HEK293T (cell line): ENCODE data around the gene CGB3.
"Not testable (repeated sequence)": the region's sequence is repeated elsewhere in the genome, so short reads cannot be mapped to it uniquely, and the experiment has no call there.

Experiments
- CTCF ChIA-PET: fragments of 350-600 bp; formaldehyde crosslinking; extraction: SDS; loops from one replicate; lab custom pipeline; 2021; ENCODE audit warnings: antibody characterized with exemption, inconsistent platforms; lab: Yijun Ruan, JAX
- POLR2A ChIA-PET: fragments of 350-600 bp; formaldehyde crosslinking; extraction: SDS; loops from one replicate; lab custom pipeline; 2020; ENCODE audit warnings: antibody characterized with exemption, inconsistent platforms; lab: Yijun Ruan, JAX
- DNase-seq: peaks from one replicate; pipeline ENCODE4 v3.0.0; 2012; ENCODE audit warnings: mixed read lengths; ENCODE audit errors: extremely low spot score
- ARNT ChIP-seq: fragments of 450-650 bp; IDR thresholded peaks from 2 replicates; pipeline ENCODE4 v1.6.1; 2017; ENCODE audit warnings: mild to moderate bottlenecking
- BHLHE40 ChIP-seq: fragments of 450-650 bp; IDR thresholded peaks from 2 replicates; pipeline ENCODE4 v1.6.1; 2016; ENCODE audit warnings: mild to moderate bottlenecking, moderate library complexity, borderline replicate concordance
- CTBP1 ChIP-seq: fragments of 450-650 bp; IDR thresholded peaks from 2 replicates; pipeline ENCODE4 v1.6.1; 2016; ENCODE audit warnings: borderline replicate concordance
- ELF4 ChIP-seq: fragments of 450-650 bp; IDR thresholded peaks from 2 replicates; pipeline ENCODE4 v1.6.1; 2017; ENCODE audit warnings: antibody characterized with exemption
- FOXA1 ChIP-seq: fragments of 450-650 bp; IDR thresholded peaks from 2 replicates; pipeline ENCODE4 v1.6.1; 2016; ENCODE audit warnings: mild to moderate bottlenecking
- FOXK2 ChIP-seq: fragments of 450-650 bp; IDR thresholded peaks from 2 replicates; pipeline ENCODE4 v1.6.1; 2016; ENCODE audit warnings: mild to moderate bottlenecking
- FOXM1 ChIP-seq: fragments of 450-650 bp; IDR thresholded peaks from 2 replicates; pipeline ENCODE4 v1.6.1; 2017; ENCODE audit warnings: mild to moderate bottlenecking, borderline replicate concordance
- HDGF ChIP-seq: fragments of 450-650 bp; IDR thresholded peaks from 2 replicates; pipeline ENCODE4 v1.6.1; 2017; ENCODE audit warnings: antibody characterized with exemption, borderline replicate concordance
- L3MBTL2 ChIP-seq: fragments of 450-650 bp; conservative IDR thresholded peaks from 2 replicates; pipeline ENCODE4 v1.6.1; 2016; ENCODE audit warnings: mild to moderate bottlenecking
- LEF1 ChIP-seq: fragments of 450-650 bp; IDR thresholded peaks from 2 replicates; pipeline ENCODE4 v1.6.1; 2017; ENCODE audit warnings: mild to moderate bottlenecking, borderline replicate concordance
- NFRKB ChIP-seq: fragments of 450-650 bp; IDR thresholded peaks from 2 replicates; pipeline ENCODE4 v1.6.1; 2016; ENCODE audit warnings: mild to moderate bottlenecking, moderate library complexity
- SP1 ChIP-seq: fragments of 450-650 bp; IDR thresholded peaks from 2 replicates; pipeline ENCODE4 v1.6.1; 2017
- SUZ12 ChIP-seq: fragments of 450-650 bp; IDR thresholded peaks from 2 replicates; pipeline ENCODE4 v1.6.1; 2016; ENCODE audit warnings: mild to moderate bottlenecking
- TARDBP ChIP-seq: fragments of 450-650 bp; IDR thresholded peaks from 2 replicates; pipeline ENCODE4 v1.6.1; 2016
- ZNF384 ChIP-seq: fragments of 450-650 bp; IDR thresholded peaks from 2 replicates; pipeline ENCODE4 v1.6.1; 2016
- TF ChIP-seq, protein P1 (sequence below): fragments of 450-650 bp; IDR thresholded peaks from 2 replicates; pipeline ENCODE4 v1.6.1; 2016

CGB3 gene

DNA sequence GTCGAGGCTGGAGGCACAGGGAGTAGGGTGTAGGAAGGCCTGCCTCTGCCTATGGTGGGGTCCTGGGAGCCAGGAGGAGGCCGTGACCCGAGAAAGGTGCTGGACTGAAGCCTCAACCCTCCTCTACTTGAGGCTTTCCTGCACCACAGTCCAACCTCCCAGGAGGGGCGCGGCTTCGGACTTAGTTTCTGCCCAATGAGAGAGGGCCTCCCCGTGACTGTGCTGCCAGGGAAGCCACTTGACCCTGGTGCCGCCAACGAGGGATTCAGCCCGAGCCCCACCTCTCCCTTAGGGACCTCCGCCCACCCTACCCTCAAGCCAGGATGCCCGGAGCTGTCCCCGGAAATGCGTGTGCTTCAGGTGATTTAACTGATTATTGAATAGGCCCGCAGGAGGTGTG is at the start of gene CGB3:
TSS of gene CGB3 (minus strand) at position 101 of the 400 bp plus-strand sequence. CDS start 362 bp downstream, outside the sequence.
- CTCF ChIA-PET, POLR2A ChIA-PET, DNase-seq: not testable (repeated sequence)

DNA sequence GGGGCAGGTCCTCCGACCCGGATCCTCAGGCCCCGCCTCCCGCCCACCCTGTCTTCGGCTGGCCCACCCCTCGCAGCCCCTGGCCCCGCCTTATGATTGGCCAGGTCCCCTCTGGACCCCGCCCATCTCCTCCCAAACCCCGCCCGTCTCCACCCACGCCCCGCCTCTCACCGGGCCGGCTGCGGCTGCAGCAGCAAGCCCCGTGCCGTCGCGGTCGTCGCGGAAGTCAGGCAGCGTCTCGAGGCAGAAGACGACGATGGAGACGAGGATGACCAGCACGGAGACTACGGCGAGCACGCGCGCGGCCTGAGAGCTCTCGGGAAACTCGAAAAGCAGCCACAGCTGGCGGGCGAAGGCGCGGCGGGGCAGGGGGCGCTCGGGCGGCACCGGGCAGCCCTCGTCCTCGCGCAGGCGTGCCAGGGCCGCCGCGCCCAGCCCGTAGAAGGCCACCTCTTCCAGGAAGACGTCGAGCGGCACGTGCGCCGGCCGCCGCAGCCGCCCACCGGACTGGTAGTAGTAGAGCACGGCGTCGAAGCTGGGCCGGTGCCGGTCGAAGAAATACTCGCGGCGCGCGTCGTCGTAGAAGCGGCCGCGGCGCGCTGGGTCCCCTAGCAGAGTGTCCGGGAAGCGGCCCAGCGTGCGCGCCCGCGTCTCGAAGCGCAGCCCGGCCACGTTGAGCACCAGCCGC is 47.9 kb upstream of the CGB3 start:
- POLR2A ChIA-PET = no interaction called here
- peak; percentile 48 for DNase-seq
- CTCF ChIA-PET = no interaction called here
- no peak for TF ChIP-seq NFRKB
- TF ChIP-seq FOXA1 = no peak
- no peak for TF ChIP-seq TARDBP
- no peak for TF ChIP-seq BHLHE40
- TF ChIP-seq HDGF = no peak
- peak; percentile 67 for TF ChIP-seq L3MBTL2

DNA sequence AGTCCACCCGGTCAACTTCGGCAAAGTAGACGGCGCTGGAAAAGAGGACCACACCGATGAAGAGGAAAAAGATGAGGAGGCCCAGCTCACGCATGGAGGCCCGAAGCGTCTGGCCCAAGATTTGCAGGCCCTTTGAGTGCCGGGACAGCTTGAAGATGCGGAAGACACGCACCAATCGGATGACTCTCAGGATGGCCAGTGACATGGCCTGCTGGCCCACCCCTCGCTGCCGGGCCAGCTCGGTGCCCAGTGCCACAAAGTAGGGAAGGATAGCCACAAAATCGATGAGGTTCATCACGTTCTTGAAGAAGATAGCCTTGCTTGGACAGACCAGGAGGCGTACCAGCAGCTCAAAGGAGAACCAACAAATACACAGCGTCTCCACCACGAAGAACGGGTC is 46.3 kb upstream of the CGB3 start:
- CTCF ChIA-PET = no interaction called here
- no peak for DNase-seq
- no peak for TF ChIP-seq HDGF
- POLR2A ChIA-PET = no interaction called here

DNA sequence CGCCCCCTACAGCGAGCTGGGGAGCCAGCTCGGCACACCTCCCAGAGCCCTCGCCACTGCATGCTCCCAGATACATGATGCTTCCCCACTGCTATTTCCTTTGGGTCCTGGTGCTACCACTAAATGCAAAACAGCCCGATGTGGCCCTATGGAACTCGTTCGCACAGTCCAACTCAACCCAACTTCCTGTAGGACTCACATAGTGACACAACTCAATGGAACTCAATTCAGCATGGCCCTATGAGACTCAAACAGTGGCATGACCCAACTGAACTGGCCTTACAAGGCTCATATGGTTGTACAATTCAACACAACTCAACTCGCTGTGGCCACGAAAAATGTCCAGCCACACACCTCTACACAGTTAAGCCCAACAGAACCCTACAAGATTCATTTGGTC is 44.9 kb upstream of the CGB3 start:
- ChIA-PET POLR2A (interaction anchor here (0.9 kb wide), 2 partner anchors 71 to 76 kb away, joined by 3 read pairs; partner anchors contain the start of genes GYS1 and RUVBL2), CTCF (no interaction called here)
- no peak for DNase-seq
- TF ChIP-seq FOXM1 (no peak), FOXA1 (no peak), ZNF384 (no peak), FOXK2 (no peak), SUZ12 (no peak), BHLHE40 (no peak), HDGF (no peak), SP1 (no peak), TARDBP (no peak), L3MBTL2 (no peak), ELF4 (no peak), LEF1 (no peak), ARNT (no peak), NFRKB (no peak)
- TF ChIP-seq, protein P1, sequence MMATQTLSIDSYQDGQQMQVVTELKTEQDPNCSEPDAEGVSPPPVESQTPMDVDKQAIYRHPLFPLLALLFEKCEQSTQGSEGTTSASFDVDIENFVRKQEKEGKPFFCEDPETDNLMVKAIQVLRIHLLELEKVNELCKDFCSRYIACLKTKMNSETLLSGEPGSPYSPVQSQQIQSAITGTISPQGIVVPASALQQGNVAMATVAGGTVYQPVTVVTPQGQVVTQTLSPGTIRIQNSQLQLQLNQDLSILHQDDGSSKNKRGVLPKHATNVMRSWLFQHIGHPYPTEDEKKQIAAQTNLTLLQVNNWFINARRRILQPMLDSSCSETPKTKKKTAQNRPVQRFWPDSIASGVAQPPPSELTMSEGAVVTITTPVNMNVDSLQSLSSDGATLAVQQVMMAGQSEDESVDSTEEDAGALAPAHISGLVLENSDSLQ = no peak

DNA sequence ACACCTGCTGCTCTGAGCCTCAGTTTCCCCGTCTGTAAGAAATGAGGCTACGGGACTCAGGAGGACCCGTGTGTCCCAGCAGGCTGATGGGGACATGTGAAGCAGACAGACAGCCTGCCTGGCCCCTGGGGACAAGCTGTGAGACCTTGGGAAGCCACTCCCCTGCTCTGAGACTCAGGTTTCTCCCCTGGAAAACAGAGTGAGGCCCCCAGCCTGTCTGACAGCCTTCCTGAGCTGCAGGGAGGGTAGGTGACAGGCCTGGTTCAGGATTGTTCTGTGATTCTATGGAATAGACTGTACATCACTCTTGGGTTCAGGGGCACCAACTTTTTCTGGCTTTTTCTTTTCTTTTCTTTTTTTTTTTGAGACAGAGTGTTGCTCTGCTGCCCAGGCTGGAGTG is 43.4 kb upstream of the CGB3 start:
- TF ChIP-seq LEF1 (no peak), FOXK2 (no peak), FOXA1 (no peak), SP1 (no peak), NFRKB (no peak), HDGF (no peak), TARDBP (no peak), L3MBTL2 (no peak), FOXM1 (no peak), BHLHE40 (no peak)
- ChIA-PET POLR2A (no interaction called here), CTCF (no interaction called here)
- no peak for DNase-seq

DNA sequence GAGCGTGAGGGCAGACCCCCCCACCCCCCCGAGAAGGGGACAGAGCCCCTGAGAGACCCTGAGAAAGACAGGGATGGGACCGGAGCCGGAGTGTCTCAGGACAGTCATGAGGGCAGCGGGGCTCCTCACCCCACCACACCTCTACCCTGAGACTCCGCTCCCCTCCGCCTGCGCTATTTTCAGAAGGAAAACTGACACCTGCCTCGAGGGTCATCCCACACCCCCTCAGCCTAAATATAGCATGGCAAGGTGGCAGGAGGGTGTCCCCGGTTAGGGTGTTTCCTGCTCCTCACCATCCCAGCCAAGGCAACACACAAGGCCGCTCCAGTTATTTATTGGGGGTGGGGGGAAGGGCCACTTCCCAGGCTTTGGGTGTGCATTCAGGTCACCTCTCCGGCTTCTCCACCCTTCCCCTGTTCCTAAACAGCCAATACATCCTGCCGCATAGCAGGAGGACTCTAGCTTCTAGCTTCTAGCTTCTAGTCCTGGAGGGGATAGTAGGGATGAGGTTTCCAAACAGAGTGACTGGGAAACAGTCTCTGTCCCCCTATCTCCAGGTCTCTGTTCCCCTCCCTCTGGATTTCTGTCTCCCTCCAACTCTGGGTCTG is 41.9 kb upstream of the CGB3 start:
- no peak for DNase-seq
- TF ChIP-seq L3MBTL2 (no peak), FOXA1 (no peak), HDGF (no peak), ZNF384 (no peak), SP1 (no peak), ELF4 (no peak), FOXM1 (no peak), LEF1 (no peak), NFRKB (no peak), TARDBP (no peak), BHLHE40 (no peak), ARNT (no peak), SUZ12 (no peak), CTBP1 (no peak), FOXK2 (no peak)
- TF ChIP-seq, protein P1 = no peak
- ChIA-PET POLR2A (interaction anchor here (1.0 to 1.5 kb wide), 3 partner anchors 10 to 66 kb away, joined by 3 to 6 read pairs (median 4); no protein-coding TSS in a partner anchor), CTCF (interaction anchor here (1.2 to 1.6 kb wide), 3 partner anchors 8 to 73 kb away, joined by 3 to 9 read pairs (median 4); partner anchors contain the start of genes GYS1 and RUVBL2)

DNA sequence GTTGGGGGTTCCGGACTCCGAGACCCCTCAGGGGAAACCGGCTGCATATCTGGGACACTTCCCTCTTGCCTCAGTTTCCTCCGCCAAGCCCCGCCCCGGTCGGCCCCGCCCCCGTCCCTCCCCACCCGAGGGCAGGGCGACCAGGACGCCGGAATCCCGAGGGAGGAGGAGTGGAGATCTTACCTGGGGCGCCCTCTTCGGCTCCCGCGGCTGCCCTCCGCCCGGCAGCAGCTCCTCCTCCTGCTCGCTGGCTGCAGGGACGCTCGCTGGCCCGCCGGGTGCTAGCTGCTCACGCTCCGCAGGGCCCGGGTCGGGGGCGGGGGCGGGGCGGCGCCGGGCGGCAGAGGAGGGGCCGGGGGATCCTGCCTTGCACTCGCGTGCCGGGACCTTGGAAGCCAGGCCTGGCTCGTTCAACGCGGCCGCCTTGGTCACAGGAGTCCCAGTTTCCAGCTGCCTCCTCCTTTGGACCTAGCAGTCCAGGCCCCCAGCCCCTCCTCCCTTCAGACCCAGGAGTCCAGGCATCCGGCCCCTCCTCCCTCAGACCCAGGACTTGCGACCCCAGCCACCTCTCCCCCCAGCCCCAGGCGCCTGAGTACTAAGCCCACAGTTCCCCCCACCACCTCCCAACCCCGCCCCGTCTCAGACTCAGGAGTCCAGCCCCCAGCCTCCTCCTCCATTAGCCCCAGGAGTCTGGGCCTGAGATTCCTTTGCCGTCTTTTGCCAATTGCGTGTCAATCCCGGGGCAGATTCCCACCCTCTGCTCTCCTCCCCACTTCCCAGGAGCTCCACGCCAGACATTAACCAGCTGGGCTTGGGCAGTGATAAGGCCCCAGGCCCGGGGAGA is 40.9 kb upstream of the CGB3 start, which contains the start of gene NTF4:
TSS of gene NTF4 (minus strand) at position 51 of the 844 bp plus-strand sequence. CDS start 2,821 bp downstream, outside the sequence.
- TF ChIP-seq NFRKB = no peak
- no peak for TF ChIP-seq SP1
- no peak for TF ChIP-seq HDGF
- TF ChIP-seq ARNT = no peak
- no peak for TF ChIP-seq FOXK2
- no peak for TF ChIP-seq ELF4
- TF ChIP-seq L3MBTL2 = no peak
- TF ChIP-seq, protein P1 = no peak
- no peak for TF ChIP-seq LEF1
- no peak for TF ChIP-seq BHLHE40
- no peak for TF ChIP-seq FOXM1
- TF ChIP-seq ZNF384 = no peak
- TF ChIP-seq CTBP1 = no peak
- TF ChIP-seq SUZ12 = no peak
- TF ChIP-seq FOXA1 = no peak
- no peak for TF ChIP-seq TARDBP
- CTCF ChIA-PET = interaction anchor here (0.5 to 1.6 kb wide), 6 partner anchors 9 to 160 kb away, joined by 3 to 9 read pairs (median 4); partner anchors contain the start of genes GYS1 and RUVBL2
- POLR2A ChIA-PET = interaction anchor here (0.7 to 1.5 kb wide), 4 partner anchors 9 to 65 kb away, joined by 3 to 6 read pairs (median 4); no protein-coding TSS in a partner anchor
- DNase-seq = peak; percentile 60
